Measurements from ENCODE around the gene EYS.
"Not testable (repeated sequence)": the region's sequence is repeated elsewhere in the genome, so short reads cannot be mapped to it uniquely, and the experiment has no call there.

Gene EYS

DNA sequence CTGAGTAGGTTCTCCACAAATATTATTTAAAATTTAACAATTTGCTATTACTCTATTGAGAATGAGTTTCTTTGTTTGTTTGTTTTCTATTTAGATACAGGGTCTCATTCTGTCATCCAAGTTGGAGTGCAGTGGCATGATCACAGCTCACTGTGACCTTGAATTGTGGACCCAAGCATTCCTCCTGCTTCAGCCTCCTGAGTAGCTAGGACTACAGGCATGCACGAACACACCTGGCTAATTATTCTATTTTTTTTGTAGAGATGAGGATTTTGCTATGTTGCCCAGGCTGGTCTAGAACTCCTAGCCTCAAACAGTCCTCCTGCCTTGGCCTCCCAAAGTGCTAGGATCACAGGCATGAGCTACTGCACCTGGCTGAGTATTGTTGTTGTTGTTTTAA is 1949.2 kb downstream of the EYS start:
- Histone ChIP-seq H3K4me1 (ENCODE audit: control insufficient read depth, insufficient read depth, low read length, unreplicated experiment) (no peaks in the 10 kb centered on the region), H3K4me3 (ENCODE audit: low read depth, low read length) (no peak overlapping the region), H3K27me3 (ENCODE audit: insufficient read depth, low read length) (no peaks in the 10 kb centered on the region), H3K79me2 (ENCODE audit: control insufficient read depth, insufficient read depth, low read length, unreplicated experiment) (no peaks in the 10 kb centered on the region), H2AFZ (ENCODE audit: low read length, unreplicated experiment) (no peak overlapping the region), H3K27ac (ENCODE audit: low read depth, low read length) (no peak overlapping the region), H3K36me3 (ENCODE audit: insufficient read depth, low read length) (no peaks in the 10 kb centered on the region)

DNA sequence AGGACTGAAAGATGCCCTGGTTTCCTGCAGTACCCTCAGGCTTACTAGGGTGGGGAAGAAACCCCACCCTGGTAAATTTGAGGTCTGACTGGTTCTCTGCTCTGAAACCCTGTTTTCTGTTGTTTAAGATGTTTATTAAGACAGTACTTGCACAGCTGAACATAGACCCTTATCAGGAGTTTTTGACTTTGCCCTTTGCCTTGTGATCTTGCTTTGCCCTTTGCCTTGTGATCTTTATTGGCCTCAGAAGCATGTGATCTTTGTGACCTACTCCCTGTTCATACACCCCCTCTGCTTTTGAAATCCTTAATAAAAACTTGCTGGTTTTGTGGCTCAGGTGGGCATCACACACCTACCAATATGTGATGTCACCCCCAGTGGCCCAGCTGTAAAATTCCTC is 1949.8 kb downstream of the EYS start:
- not testable (repeated sequence) for H3K27ac ChIP-seq (ENCODE audit: low read depth, low read length); H3K4me3 ChIP-seq (ENCODE audit: low read depth, low read length); H2AFZ ChIP-seq (ENCODE audit: low read length, unreplicated experiment); H3K79me2 ChIP-seq (ENCODE audit: control insufficient read depth, insufficient read depth, low read length, unreplicated experiment); H3K27me3 ChIP-seq (ENCODE audit: insufficient read depth, low read length); H3K36me3 ChIP-seq (ENCODE audit: insufficient read depth, low read length); H3K4me1 ChIP-seq (ENCODE audit: control insufficient read depth, insufficient read depth, low read length, unreplicated experiment)

DNA sequence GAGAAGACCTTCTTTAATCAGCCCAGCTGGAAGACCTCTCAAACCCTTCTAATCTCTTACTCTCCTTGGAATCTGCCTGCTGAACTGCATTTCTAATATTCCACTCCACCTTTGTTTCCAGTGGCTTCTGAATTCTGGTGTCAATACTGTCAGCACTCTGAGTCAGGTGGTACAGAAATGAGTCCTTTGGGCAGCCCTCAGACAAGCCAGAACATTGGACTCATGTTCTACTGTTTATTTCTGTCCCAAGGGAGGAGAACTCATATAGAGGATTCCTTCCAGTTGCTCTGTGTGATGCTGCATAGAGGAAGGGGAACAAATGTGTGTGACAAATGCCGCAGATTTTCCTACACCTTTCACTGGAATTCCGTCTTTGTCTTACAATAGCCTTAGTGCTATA is 1956.6 kb downstream of the EYS start:
- no peaks in the 10 kb centered on the region for H3K79me2 ChIP-seq (ENCODE audit: control insufficient read depth, insufficient read depth, low read length, unreplicated experiment)
- no peak overlapping the region for H3K4me3 ChIP-seq (ENCODE audit: low read depth, low read length)
- H3K27ac ChIP-seq (ENCODE audit: low read depth, low read length), result no peak overlapping the region
- no peaks in the 10 kb centered on the region for H3K27me3 ChIP-seq (ENCODE audit: insufficient read depth, low read length)
- H3K36me3 ChIP-seq (ENCODE audit: insufficient read depth, low read length), result no peaks in the 10 kb centered on the region
- no peaks in the 10 kb centered on the region for H3K4me1 ChIP-seq (ENCODE audit: control insufficient read depth, insufficient read depth, low read length, unreplicated experiment)
- H2AFZ ChIP-seq (ENCODE audit: low read length, unreplicated experiment), result no peak overlapping the region

DNA sequence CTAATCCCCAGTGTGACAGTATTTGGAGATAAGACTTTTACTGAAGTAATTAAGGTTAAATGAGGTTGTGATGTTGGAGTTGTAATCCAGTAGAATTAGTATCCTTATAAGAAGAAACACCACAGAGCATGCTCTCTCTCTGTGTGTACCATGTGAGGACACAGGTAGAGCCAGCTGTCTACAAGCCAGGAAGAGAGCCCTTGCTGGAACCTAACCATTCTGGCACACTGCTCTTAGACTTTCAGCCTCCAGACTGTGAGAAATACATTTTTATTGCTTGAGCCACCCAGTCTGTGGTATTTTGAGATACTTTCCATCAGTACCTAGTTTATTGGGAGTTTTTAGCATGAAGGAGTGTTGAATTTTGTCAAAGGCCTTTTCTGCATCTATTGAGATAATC is 1961.2 kb downstream of the EYS start:
- no peak overlapping the region for H3K4me3 ChIP-seq (ENCODE audit: low read depth, low read length)
- peaks cover 6% of the 10 kb centered on the region for H3K4me1 ChIP-seq (ENCODE audit: control insufficient read depth, insufficient read depth, low read length, unreplicated experiment)
- H3K27me3 ChIP-seq (ENCODE audit: insufficient read depth, low read length), result no peaks in the 10 kb centered on the region
- H3K27ac ChIP-seq (ENCODE audit: low read depth, low read length), result no peak overlapping the region
- H2AFZ ChIP-seq (ENCODE audit: low read length, unreplicated experiment), result no peak overlapping the region
- H3K36me3 ChIP-seq (ENCODE audit: insufficient read depth, low read length), result no peaks in the 10 kb centered on the region
- H3K79me2 ChIP-seq (ENCODE audit: control insufficient read depth, insufficient read depth, low read length, unreplicated experiment), result no peaks in the 10 kb centered on the region

DNA sequence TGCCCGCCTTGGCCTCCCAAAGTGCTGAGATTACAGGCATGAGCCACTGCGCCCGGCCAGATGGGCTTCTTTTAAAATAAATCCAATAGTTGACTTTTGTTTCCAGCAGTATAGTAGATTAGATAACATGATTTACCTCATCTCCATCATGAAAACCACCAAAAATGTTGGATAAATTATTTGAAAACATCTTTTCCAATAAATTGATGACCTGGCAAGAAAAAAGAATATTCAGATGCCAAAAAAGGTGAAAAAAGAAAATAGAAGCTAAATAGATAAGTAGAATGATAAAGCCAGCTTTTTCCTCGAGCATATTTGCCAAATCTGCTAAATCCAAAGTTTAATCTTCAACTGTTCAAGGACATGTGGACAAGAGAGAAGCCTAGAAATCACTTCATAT is 1962.2 kb downstream of the EYS start:
- no peaks in the 10 kb centered on the region for H3K27me3 ChIP-seq (ENCODE audit: insufficient read depth, low read length)
- H3K36me3 ChIP-seq (ENCODE audit: insufficient read depth, low read length), result no peaks in the 10 kb centered on the region
- no peak overlapping the region for H3K27ac ChIP-seq (ENCODE audit: low read depth, low read length)
- no peak overlapping the region for H2AFZ ChIP-seq (ENCODE audit: low read length, unreplicated experiment)
- H3K4me1 ChIP-seq (ENCODE audit: control insufficient read depth, insufficient read depth, low read length, unreplicated experiment), result peaks cover 16% of the 10 kb centered on the region
- H3K79me2 ChIP-seq (ENCODE audit: control insufficient read depth, insufficient read depth, low read length, unreplicated experiment), result no peaks in the 10 kb centered on the region
- no peak overlapping the region for H3K4me3 ChIP-seq (ENCODE audit: low read depth, low read length)

DNA sequence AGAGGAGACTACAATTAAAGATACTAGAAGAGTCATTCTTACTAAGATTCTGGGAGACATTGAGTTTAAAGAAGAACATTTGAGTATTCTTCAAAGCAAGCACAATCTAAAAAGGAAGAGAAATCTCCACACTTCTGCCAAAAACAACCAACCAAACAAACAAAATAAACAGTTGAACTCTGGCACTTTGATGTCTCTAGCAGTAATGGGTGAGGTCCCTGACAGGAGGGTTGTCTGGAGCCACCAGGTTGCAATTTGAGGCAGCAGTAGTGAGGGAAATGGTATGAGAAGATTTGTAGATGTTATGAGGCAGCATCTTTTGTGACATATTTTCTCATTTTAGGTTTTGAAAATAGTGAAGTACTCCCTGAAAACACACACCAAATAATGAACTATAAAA is 1963.3 kb downstream of the EYS start:
- H3K27ac ChIP-seq (ENCODE audit: low read depth, low read length), result no peak overlapping the region
- H2AFZ ChIP-seq (ENCODE audit: low read length, unreplicated experiment), result no peak overlapping the region
- H3K4me3 ChIP-seq (ENCODE audit: low read depth, low read length), result no peak overlapping the region
- H3K27me3 ChIP-seq (ENCODE audit: insufficient read depth, low read length), result no peaks in the 10 kb centered on the region
- no peaks in the 10 kb centered on the region for H3K79me2 ChIP-seq (ENCODE audit: control insufficient read depth, insufficient read depth, low read length, unreplicated experiment)
- H3K4me1 ChIP-seq (ENCODE audit: control insufficient read depth, insufficient read depth, low read length, unreplicated experiment), result peaks cover 16% of the 10 kb centered on the region
- H3K36me3 ChIP-seq (ENCODE audit: insufficient read depth, low read length), result no peaks in the 10 kb centered on the region

DNA sequence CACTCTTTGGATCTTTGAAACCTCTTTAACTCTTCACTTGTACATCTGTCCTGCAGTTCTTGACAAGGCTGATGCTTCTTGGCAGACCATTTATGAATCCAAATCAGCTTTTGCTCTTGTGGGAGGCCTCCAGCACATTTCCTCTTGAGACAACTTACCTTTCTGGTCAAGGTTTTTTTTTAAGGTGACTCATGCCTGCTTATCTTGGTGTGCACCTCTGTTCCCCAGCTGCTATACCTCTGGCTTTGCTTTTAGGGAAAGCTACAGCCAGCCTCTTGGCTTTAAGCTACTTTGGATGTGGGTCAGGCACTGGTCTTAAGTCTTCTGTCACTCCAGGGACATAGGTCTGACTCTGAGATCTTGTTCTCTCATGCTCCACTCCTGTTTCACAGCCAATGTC is 1965.0 kb downstream of the EYS start:
- Histone ChIP-seq H3K36me3 (ENCODE audit: insufficient read depth, low read length) (no peaks in the 10 kb centered on the region), H3K27me3 (ENCODE audit: insufficient read depth, low read length) (no peaks in the 10 kb centered on the region), H2AFZ (ENCODE audit: low read length, unreplicated experiment) (no peak overlapping the region), H3K4me3 (ENCODE audit: low read depth, low read length) (no peak overlapping the region), H3K4me1 (ENCODE audit: control insufficient read depth, insufficient read depth, low read length, unreplicated experiment) (peaks cover 16% of the 10 kb centered on the region), H3K79me2 (ENCODE audit: control insufficient read depth, insufficient read depth, low read length, unreplicated experiment) (no peaks in the 10 kb centered on the region), H3K27ac (ENCODE audit: low read depth, low read length) (no peak overlapping the region)

DNA sequence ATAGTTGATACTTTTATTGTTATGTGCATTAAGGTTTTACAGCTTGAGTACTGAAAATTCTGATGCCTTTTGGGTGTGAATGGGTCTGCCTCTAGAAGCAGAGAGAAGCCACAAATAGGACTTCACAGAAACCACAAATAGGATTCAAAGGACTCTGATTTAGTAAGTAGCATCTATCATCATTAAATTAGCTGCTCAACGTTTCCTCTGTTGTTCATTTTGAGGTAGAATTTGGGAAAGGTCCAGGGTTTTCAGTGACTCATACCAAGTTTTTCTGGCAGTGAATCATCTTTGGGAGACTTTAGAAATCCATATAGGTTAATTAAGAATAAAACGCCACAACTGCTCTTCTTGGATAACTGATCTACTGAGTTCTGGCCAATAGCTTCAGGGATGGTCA is 1966.3 kb downstream of the EYS start:
- Histone ChIP-seq H2AFZ (ENCODE audit: low read length, unreplicated experiment) (no peak overlapping the region), H3K36me3 (ENCODE audit: insufficient read depth, low read length) (no peaks in the 10 kb centered on the region), H3K79me2 (ENCODE audit: control insufficient read depth, insufficient read depth, low read length, unreplicated experiment) (no peaks in the 10 kb centered on the region), H3K27ac (ENCODE audit: low read depth, low read length) (no peak overlapping the region), H3K4me3 (ENCODE audit: low read depth, low read length) (peak overlapping the region; percentile 6; the same call in 1 of the 2 replicates), H3K4me1 (ENCODE audit: control insufficient read depth, insufficient read depth, low read length, unreplicated experiment) (peaks cover 16% of the 10 kb centered on the region), H3K27me3 (ENCODE audit: insufficient read depth, low read length) (no peaks in the 10 kb centered on the region)

DNA sequence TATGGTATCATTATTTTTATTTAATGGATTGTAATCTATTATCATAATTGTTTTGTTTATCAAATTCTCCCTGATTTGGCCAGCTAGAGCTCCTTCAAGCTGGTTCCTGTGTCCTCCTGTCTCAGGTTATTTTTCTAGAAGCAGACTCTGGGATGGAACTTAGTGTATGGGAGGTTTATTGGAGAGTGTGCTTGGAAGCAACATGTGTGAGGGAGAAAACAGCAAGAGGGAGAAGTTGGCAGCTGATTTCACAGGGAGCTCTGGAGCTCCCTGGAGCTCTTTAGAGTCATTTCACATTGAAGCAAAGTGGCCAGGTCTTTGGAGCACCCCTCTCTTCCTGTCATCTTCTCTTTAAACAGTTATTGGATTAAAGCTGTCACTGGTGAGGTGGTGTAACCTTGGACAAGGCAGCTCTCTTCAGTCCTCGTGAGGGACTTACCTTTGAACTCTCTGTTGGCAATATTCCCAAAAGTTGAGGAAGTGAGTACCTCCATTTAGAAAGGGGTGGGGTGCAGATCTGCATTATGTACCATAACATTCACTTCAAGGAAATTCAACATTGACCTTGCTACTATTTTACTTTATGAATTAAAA is 1967.8 kb downstream of the EYS start:
- Histone ChIP-seq H3K36me3 (ENCODE audit: insufficient read depth, low read length) (no peaks in the 10 kb centered on the region; the same call in 1 of the 2 replicates), H3K79me2 (ENCODE audit: control insufficient read depth, insufficient read depth, low read length, unreplicated experiment) (no peaks in the 10 kb centered on the region), H3K4me1 (ENCODE audit: control insufficient read depth, insufficient read depth, low read length, unreplicated experiment) (peaks cover 21% of the 10 kb centered on the region), H3K27me3 (ENCODE audit: insufficient read depth, low read length) (no peaks in the 10 kb centered on the region), H2AFZ (ENCODE audit: low read length, unreplicated experiment) (no peak overlapping the region), H3K27ac (ENCODE audit: low read depth, low read length) (no peak overlapping the region), H3K4me3 (ENCODE audit: low read depth, low read length) (no peak overlapping the region)

DNA sequence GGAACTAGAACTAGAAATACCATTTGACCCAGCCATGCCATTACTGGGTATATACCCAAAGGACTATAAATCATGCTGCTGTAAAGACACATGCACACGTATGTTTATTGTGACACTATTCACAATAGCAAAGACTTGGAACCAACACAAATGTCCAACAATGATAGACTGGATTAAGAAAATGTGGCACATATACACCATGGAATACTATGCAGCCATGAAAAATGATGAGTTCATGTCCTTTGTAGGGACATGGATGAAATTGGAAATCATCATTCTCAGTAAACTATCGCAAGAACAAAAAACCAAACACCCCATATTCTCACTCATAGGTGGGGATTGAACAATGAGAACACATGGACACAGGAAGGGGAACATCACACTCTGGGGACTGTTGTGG is 1968.8 kb downstream of the EYS start:
- not testable (repeated sequence) for H3K79me2 ChIP-seq (ENCODE audit: control insufficient read depth, insufficient read depth, low read length, unreplicated experiment); H3K27me3 ChIP-seq (ENCODE audit: insufficient read depth, low read length); H3K4me3 ChIP-seq (ENCODE audit: low read depth, low read length); H3K36me3 ChIP-seq (ENCODE audit: insufficient read depth, low read length); H3K27ac ChIP-seq (ENCODE audit: low read depth, low read length); H2AFZ ChIP-seq (ENCODE audit: low read length, unreplicated experiment)
- peaks cover 21% of the 10 kb centered on the region for H3K4me1 ChIP-seq (ENCODE audit: control insufficient read depth, insufficient read depth, low read length, unreplicated experiment)

DNA sequence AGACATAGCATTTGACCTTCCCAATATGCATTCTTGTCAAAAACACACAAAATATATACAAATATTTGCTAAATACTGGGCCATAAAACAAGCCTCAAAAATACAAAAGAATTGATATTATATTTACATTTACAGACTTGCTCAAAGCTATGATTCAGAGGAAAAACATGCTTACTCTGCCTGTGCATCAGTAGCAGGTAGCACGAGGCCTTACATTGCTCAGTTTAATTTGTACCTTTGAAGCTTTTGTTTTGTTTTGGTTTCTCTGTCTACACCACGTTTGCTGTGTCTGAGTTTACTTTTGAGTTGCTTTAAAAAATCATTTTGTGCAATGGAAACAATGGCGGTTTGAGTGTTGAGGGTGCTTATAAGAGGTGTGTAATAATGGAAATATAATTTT is 1972.1 kb downstream of the EYS start:
- Histone ChIP-seq H3K4me1 (ENCODE audit: control insufficient read depth, insufficient read depth, low read length, unreplicated experiment) (peaks cover 34% of the 10 kb centered on the region), H3K27ac (ENCODE audit: low read depth, low read length) (no peak overlapping the region), H3K27me3 (ENCODE audit: insufficient read depth, low read length) (no peaks in the 10 kb centered on the region), H2AFZ (ENCODE audit: low read length, unreplicated experiment) (no peak overlapping the region), H3K79me2 (ENCODE audit: control insufficient read depth, insufficient read depth, low read length, unreplicated experiment) (no peaks in the 10 kb centered on the region), H3K36me3 (ENCODE audit: insufficient read depth, low read length) (no peaks in the 10 kb centered on the region; the same call in 1 of the 2 replicates), H3K4me3 (ENCODE audit: low read depth, low read length) (no peak overlapping the region)
